Ureter (tissue), 1 donor: Measurements from ENCODE around the gene NOL9. TPM values are rescaled to one million over a fixed set of nuclear protein-coding genes. Genes with fewer than 3 reads are reported as not detected.

Experiments used
- DNase-seq: peaks from one replicate; pipeline ENCODE4 v3.0.0-alpha.2; 2020; ENCODE audit warnings: low spot score
- total RNA-seq: library from RNA; stranded (reverse); gene quantifications from one replicate; pipeline ENCODE4 v1.2.4, GENCODE V29; 2023
- donor health status: DM: yes; HTN: yes; CAD: no.

NOL9 gene
- total RNA-seq, 1 donor from 2014 or later = 41.5 TPM

DNA sequence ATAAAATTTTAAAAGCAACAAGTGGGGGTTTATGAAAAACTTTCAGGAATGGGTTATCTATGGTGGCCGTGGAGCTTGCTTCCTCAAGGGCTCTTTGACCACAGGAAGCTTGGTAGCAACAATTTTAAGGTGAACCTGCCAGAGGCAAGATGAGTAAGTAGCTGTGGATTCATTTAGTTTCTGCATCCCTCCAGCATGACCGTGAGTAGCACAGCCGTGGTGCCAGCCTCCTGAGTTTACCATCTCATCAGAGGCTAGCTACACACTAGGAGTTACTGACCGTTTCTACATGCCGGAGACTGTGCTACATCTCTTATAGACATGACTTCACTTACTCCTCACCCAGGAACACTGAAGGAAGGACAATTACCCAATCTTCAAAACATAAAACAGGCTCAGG is 32.8 kb downstream of the NOL9 start:
- no peak for DNase-seq

DNA sequence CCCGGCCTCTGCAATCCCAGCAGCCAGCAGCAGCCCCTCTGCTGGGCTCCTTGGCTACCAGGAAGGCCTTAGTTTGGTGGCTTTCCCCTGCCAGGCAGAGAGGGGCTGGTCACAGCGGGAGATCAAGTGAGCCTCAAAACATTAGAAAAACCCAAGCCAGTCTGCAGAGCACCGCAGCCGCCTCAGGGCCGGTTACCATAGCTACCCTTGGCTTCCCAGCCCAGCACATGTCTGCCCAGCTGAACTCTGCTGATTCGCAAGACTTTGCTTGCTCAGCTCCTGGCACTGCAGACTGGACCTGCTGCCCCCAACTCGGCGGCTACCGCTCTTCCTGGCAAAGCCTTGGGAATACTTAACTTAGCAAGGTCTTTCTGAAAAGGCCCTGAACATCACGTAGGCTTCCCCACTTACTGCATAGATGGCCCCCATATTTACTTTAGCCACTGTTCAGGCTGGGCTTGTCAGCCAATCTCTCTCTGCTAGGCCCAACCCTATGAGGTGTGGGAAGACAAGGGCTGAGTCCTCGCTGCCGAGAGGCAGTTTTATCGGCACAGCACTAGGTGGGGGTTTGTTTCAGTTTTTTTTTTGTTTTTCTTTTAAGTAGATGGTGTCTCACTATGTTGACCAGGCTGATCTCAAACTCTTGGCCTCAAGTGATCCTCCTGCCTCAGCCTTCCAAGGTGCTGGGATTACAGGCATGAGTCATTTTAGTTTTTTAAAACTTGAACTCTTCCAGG is 34.2 kb downstream of the NOL9 start:
- no peak for DNase-seq

DNA sequence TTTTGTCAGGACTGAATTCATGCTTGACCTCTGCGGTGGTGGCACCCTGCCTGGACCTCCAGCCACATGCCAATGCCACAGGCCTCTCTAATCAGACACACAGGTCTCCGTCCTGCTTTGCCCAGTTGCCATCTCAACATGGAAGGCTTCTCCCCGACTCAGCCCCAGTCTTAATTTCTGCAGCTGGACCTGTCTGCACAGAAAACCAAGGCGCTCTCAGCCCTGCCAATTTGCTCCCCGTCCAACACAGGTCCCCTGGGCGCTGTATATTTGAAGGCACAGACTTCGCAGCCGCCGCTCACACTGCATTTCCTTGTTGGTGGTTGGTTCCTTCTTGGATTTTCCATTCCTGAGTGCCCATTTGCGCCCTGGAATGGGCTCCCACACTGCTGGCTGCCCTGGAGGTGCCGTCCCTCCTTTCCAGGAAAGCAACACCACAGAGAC is 34.8 kb downstream of the NOL9 start:
- no peak for DNase-seq

DNA sequence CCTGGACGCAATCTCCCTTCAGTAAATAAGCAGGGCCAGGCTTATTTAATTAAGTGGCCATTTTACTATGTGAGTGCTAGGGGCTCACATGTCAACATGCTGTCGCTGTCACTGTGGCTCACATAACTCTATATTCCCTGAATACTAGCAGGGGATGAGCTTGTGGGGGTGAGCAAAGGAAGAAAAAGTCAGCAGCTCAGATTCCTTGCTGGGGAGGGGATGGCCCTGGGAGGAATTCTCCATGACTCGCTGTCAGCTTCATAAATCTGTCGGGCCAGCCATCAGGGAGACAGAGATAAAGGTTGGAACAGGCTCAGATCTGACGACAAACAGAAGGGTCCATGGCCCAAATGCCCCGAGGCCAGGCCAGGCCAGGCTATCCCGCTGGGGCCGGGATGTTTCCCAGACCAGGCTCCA is 36.9 kb downstream of the NOL9 start:
- no peak for DNase-seq

DNA sequence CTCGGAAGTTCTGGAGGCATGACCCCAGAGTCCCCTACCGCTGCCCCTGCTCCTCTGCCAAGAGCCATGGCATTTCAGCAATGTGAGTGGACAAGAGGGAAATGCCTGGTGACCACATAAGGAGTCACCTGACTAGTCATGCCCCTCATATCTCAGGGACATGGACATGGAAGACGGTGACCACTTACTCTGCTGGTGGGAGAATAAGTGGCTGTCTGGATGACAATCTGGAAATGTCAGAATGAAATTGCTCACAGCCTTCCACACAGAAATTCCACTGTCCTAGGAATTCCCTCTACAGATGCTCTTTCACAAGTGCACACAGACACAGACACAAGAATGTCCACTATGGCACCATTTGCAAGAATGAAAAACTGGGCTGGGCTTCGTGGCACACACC is 38.5 kb downstream of the NOL9 start:
- DNase-seq = no peak

DNA sequence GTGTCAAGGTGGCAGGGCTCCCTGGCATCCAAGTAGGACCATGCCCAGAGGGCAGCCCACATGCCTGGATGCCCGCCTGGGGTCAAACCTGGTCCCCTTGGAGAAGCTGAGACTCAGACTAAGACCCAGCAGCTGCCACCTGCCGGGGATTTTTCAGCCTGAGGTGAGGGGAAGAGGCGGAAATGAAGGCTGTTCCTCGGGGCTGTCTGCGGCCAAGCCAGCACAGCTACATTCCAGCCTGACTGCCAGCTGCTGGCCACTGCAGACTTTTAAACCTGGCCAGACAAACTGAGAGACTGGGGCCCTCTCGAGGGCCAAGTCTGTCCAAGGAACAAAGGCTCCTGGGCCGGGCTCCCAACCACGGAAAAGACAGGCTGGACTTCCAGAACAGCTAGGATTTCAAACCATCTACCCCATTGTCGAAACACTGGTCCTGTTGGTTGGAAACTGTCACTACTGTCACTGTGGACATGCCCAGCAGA is 41.0 kb downstream of the NOL9 start:
- DNase-seq = no peak

DNA sequence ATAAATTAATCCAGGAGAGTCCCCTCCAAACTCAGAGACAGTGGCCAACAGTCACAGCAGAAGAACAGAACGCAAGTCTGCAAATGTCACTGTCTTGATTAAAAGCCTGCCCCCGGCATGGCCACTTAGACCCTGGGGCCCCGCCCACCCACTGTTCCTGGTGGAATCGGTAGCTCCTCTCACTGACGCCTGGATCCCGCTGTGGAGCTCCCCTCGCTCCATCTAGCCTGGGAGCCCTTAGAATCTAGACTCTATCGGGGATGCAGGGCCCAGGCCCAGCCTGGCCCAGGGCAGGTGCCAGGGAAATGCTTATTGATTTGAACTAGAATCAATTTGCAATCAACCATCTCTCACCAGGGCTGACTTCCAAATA is 41.4 kb downstream of the NOL9 start:
- no peak for DNase-seq

DNA sequence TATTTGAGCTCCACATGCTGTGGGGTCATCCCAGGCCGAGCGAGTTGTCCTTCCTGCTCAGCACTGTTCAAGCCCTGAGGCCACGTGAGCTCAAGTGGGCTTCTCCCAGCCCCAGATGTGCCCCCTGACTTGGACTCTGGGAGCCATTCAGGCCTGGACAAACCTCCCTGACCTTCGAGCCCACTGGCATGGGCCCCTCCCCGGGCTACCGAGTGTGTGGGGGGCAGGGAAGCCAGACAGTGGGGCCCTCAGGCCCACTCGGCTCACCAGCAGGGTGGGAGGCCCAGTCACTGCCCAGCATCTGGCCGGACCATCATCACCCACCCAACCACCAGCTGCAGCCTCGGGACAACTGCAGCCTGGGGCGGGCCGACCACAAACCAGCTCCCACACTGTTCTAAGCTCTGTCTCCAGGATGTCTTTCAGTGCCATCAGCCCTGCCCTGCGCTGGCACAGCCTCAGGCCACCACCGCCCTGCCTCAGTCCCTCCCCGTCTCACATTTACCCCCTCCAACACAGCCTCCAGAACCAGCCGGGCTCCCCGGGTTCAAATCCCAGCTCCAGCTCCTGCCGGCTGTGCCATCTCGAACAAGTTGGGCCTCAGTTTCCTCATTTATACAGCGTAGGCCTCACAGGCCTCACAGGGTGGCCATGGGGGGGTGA is 41.9 kb downstream of the NOL9 start:
- no peak for DNase-seq

DNA sequence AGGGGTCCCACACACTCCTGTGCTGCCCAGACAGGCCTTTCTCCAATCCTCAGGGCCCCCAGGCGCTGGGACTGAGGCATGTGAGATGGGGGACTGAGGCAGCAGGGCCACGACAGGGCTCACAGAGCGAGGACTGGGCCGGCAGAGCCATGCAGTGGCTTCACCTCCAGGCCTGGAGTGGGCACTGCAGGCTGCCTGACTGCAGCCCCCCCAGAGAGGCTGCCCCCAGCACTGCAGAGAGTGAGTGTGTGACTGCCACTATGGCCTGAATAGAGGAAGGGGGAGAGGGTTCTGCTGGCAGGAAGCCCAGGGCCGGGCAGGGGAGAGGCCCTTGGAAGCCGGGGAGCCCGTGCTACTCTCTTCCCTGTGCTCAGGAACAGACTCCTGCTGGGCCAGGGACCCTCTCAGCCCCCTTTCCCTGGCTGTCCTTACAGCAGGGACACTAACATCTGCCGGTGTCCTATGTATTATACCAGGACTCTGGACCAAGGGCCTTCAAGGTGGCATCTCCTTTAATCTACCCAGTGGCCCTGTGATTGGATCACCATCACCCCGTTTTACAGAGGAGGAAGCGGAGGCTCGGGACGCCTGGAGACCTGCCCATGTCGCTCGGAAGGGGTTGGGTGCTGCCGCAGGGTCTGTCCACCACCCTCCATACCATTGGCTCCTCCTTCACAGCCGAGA is 42.6 kb downstream of the NOL9 start:
- DNase-seq = no peak

DNA sequence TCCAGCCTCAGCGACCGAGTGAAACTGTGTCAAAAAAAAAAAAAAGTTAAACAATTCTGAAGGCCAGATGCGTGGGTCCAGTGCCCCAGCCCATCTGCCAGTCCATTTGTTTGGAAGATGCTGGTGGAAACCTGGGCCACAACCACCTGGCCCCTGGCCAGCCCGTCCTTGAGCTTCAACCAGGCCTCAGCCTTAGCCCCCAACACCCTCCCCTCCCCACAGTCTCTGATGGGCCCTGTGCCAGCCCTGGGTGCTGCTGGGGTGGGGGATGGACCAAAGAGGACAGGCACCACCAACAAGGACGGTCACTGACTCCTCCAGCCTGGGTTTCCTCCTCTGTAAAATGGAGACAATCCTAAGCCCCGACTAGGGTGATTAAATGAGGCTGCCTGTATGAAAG is 43.3 kb downstream of the NOL9 start:
- no peak for DNase-seq

DNA sequence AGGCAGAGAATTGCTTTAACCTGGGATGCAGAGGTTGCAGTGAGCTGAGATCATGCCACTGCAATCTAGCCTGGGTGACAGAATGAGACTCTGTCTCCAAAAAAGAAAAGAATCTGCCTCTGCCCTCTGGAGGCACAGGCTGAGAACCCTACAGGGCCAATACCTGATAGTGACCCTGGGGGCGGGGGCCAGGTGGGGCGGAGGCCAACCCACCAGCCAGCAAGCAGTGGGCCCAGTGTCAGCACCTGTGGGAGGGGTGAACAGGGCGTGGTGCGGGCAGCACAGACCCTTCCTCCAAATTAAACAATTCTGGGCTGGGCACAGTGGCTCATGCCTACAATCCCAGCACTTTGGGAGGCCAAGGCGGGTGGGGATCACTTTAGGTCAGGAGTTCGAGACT is 43.8 kb downstream of the NOL9 start:
- DNase-seq = no peak

DNA sequence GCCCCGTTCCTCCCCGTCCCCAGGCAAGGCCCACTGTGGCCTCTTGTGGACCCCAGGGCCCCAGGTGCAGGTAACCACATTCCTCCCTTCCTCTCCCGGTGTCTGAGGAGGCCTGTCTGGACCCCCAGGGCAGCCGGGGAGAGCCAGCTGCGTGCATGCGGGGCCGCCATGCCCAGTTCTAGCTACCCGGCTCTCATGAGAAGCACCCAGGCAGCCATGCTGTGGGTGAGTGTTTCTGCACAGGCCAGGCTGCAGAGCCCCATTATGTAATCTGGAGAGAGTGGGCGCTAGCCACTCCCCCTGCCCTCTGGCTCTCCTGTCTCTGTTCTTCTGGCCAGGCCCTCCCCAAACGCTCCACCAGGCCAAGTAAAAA is 44.4 kb downstream of the NOL9 start:
- DNase-seq = no peak

DNA sequence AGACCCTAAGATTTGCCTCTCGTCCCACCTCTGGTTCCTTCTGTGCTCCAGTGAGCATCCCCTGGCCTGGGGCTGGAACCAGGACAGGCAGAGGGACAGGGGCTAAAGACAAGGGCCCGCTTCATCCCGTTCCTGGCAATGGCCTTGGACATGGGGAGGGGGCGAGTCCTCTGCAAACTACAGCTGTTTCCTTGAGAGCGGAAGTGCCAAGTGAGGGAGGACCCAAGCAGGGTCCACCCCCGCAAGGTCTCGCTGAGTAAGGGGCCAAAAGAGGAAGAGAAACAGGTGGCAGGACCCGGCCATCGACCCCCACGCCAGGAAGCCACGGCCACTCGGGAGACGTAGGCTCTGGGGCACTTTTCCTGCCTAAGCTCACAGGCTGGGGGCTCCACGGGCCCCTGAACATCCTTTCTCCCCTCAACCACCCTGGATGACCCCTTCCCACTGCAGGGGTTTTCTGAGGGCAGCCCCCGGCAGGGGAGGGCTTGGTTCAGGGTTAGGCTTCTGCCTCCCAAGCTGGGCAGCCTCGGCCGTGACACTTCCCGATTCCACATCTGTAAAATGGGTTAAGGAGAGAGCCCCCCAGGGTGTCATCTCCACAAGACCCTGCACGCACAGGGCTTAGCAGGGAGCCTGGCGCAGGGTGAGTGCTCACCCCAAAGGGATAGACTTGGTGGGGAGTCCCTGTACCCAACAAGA is 44.9 kb downstream of the NOL9 start:
- no peak for DNase-seq

DNA sequence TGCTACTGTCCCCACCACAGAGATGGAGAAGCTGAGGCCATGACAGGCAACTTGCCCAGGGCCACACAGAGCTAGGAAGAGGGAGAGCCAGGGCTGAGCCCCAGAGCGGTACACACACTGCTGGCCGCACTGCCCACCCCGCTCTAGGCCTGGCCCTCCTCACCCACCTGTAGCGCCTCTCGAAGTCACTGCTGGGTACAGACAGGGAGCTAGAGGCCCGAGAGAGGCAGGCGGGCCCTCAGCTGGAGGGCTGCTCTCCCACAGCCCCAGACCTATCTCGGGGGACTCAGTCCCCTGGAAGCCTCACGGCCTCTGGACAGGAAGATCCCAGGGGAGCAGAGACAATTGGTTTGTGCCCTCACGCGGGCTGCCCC is 45.5 kb downstream of the NOL9 start:
- no peak for DNase-seq

DNA sequence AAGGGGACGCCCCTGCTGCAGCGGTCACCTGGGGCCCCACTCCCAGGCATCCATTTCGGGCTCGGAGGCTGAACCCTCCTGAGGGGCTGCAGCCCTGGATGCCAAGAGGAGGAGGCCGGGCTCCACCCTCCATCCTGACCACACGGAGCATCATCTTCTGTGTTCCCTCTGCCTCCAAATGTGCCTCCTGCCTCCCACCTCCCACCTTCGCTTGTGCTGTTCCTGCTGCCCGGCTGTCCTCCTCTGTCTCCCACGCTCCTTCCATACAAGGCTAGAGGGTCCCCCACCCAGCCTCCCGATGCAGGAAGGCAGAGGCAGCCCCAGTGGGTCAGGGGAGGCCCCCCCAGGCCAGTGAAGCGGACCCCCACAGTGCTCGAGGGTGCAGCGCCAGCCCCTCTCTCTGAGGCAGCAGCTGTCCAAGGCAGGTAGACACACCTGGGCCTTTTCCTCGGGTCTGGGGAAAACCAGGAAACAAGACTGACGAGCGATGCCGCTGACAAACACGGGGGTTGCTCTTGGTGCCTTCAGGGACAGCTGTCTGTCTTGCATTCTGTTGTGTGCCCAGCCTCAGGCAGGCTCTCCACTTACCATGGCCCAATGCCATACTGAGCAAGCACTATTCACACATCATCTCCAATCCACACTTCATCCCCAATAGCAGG is 46.0 kb downstream of the NOL9 start:
- DNase-seq = no peak

DNA sequence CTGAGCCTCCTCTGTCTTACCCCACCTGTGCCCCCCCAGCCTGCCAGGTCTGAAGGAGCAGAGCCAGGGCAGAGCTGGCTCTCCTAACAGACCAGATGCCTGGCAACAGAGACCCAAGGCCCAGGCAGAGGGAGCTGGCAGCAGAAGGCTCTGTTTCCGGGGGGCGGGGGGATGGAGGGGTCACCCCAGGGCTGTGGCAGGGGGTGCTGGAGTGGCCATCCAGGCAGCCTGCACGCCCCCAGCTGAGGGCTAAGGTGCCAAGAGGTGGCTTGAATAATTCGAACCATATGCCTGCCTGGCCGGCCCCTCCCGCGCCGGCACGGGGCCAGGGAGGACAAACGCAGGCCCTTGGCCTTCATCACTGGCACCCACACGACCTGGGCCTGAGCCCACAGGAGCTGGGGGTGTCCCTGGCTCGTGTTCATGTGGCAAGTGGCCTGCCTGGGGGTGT is 46.8 kb downstream of the NOL9 start:
- DNase-seq = no peak

DNA sequence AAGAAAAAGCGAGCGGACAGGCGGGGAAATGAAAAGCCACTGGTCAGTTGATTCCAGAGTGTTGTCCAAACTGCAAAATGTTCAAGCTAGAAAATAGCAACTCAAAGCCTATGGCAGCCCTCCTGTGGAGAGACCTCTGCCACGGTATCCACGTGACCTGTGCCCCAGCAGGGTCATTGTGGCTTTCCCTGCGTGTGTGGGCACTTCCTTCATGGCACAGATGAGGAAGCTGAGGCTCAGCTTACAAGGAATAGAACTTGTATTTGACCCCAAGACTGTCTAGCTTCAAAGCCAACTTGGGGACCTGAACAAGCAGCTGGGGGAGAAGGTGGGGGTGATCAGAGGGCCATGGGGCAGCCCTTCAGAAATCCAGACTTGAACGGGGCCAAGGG is 47.3 kb downstream of the NOL9 start:
- DNase-seq = no peak

DNA sequence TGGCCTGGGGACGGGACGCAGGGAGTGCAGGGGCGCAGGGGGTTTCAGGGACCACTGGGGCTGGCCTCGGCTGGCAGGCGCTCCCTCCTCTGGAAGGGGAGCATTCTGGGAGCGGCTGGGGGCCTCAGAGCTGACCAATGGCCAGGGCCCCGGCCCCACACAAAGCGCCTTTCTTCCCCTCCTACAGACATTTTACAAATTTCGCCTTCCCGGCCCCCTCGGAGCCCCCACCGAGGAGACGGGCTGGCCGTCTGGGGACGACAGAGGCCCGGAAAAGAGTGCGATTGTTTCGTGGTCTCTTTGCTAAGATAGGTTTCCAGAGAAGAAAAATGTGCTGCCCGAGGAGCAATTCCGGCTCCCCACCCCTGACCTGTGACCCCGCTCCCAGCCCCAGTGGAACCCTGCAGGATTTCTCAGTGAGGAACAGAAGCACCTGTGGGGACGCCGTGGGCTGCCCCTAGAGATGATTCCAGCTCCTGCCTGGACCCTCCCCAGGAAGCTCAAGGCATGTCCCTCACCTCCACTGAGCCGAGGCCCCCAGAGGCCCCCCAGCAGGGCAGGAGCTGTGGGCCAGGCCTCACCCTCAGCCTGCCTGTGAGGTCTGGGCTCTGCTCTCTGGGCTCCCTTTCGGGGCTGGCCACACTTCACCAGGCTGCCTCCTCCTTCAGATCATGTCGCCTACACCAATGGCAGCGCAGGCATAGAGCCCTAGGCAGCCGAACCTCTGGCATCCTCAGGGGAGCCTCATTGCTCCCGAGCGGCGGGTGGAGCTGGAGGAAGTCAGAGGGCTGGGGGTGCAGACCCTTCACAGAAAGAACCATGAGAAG is 47.9 kb downstream of the NOL9 start:
- no peak for DNase-seq

DNA sequence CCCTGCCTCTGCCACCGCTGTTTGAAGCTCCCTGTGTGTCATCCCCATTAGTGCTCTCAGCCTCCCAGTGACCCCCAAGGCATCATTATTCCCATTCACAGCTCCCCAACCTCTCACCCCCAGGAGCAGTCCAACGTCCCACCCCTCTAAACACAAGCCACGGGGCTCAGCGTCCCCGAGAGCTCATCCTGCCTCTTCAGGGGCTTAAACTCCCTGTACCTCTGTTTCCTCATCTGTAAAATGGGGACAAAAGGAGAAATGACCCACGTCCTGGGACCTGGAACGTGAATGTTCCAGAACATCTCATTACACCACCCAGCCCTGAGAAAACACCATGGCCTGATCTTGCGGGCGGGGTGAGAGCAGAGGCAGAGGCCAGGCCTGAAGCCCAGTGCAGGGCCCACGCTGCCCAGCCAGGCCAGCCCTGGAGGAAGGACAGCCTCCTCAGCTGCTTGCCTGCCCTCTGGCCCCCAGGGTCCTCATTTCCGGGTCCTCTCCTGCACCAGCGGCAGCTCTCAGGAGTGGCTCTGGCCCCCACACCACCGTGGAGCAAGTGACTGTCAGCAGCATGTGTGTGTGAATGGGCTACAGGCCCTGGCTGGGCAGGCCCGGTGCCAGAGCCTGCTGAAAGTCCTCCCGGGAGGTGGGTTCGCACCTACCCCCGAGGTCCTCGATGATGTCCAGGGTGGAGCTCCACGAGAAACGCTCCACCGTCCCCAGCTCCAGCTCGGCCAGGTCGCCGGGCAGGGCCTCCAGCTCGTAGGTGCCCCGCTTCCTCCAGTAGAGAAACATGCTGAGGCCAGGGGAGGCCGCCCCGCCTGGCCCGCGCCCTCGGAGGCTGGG is 48.7 kb downstream of the NOL9 start:
- DNase-seq = no peak

DNA sequence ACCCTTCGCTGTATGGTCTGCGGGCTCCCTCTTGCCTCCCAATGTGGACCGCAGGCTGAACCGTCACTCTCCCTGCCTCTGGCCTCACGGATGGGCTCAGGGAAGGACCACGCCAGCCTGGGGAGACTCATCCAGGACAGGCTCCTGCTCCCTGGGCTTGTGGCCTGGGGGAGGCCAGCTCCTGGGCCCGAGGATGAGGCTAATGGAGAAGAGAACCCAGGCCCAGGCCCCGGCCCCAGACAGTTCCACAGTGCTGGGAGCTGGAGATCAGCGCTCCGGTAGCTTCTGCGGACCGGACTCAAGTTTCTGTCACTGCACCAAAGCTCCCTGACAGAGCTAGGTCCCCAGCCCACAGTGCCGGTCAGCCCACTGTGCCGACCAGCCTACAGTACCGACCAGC is 49.4 kb downstream of the NOL9 start:
- no peak for DNase-seq
